Gastroesophageal sphincter (tissue), 4 donors: ENCODE measurements around the gene SETD5. TPM values are rescaled to one million over a fixed set of nuclear protein-coding genes. Genes with fewer than 3 reads are reported as not detected.

Experiments used
- ATAC-seq: fragments of 150-250 bp; one replicate; pipeline ENCODE4 v1.9.1; 2016; ENCODE audit warnings: mild to moderate bottlenecking, moderate library complexity
- H3K27ac ChIP-seq, 4 donors: fragments of 200-600 bp; sonication (generic) in 3 of 4; 1 replicate in 3 of 4; 2 replicates in 1 of 4; pipeline ENCODE4 v1.5.1; 2016 to 2019
- H3K27me3 ChIP-seq: fragments of 200-600 bp; sonication (generic); one replicate; pipeline ENCODE4 v1.5.1; 2019
- H3K36me3 ChIP-seq, 2 donors: fragments of 200-600 bp; sonication (generic); one replicate each; pipeline ENCODE4 v1.5.1; 2019; ENCODE audit warnings: control low read depth in 1 of 2
- H3K4me1 ChIP-seq, 3 donors: fragments of 200-600 bp; sonication (generic); 1 replicate in 2 of 3; 2 replicates in 1 of 3; pipeline ENCODE4 v1.5.1; 2016 to 2019; ENCODE audit warnings: control low read depth in 2 of 3
- H3K4me3 ChIP-seq, 2 donors: fragments of 200-600 bp; sonication (generic); one replicate each; pipeline ENCODE4 v1.5.1; 2019; ENCODE audit warnings: mild to moderate bottlenecking in 1 of 2, moderate library complexity in 1 of 2
- H3K9me3 ChIP-seq, 3 donors: fragments of 200-600 bp; sonication (generic); one replicate each; pipeline ENCODE4 v1.5.1; 2017 to 2019; ENCODE audit warnings: control low read depth in 2 of 3
- EP300 ChIP-seq: sonication (generic); formaldehyde crosslinking; IDR thresholded peaks from one replicate; pipeline ENCODE4 v1.6.1; 2017; ENCODE audit warnings: antibody characterized with exemption, mild to moderate bottlenecking
- POLR2A ChIP-seq, 2 donors: fragments of 450-650 bp; IDR thresholded peaks; one replicate each; pipeline ENCODE4 v1.6.1; 2017; ENCODE audit warnings: antibody characterized with exemption in 2 of 2, mild to moderate bottlenecking in 2 of 2, moderate library complexity in 1 of 2
- POLR2AphosphoS5 ChIP-seq: sonication (generic); formaldehyde crosslinking; IDR thresholded peaks from one replicate; pipeline ENCODE4 v1.6.1; 2017; ENCODE audit warnings: antibody characterized with exemption
- WGBS, 2 donors: methylation state at CpG; one replicate each; pipeline ENCODE4 v1.1.5; 2018; ENCODE audit warnings: low coverage in 1 of 2; 5-methylcytosine and 5-hydroxymethylcytosine counted together
- total RNA-seq, 4 donors: library from RNA; depleted of rRNA; stranded (reverse); fragments of >200 nt; gene quantifications; one replicate each; pipeline ENCODE4 v1.1.0, GENCODE V29; 2016
- TF ChIP-seq, protein P1 (sequence below), 4 experiments: fragments of 200-600 bp in 2 of 4; fragments of 450-650 bp in 2 of 4; sonication (generic) in 1 of 4; IDR thresholded peaks; one replicate each; pipeline ENCODE4 v1.5.1; 2017 to 2019; ENCODE audit warnings: antibody characterized with exemption in 4 of 4, mild to moderate bottlenecking in 2 of 4, moderate library complexity in 2 of 4

Gene SETD5
- total RNA-seq, 4 donors from 2014 or later: 51.5 to 95.3 (median 76.8) TPM

DNA sequence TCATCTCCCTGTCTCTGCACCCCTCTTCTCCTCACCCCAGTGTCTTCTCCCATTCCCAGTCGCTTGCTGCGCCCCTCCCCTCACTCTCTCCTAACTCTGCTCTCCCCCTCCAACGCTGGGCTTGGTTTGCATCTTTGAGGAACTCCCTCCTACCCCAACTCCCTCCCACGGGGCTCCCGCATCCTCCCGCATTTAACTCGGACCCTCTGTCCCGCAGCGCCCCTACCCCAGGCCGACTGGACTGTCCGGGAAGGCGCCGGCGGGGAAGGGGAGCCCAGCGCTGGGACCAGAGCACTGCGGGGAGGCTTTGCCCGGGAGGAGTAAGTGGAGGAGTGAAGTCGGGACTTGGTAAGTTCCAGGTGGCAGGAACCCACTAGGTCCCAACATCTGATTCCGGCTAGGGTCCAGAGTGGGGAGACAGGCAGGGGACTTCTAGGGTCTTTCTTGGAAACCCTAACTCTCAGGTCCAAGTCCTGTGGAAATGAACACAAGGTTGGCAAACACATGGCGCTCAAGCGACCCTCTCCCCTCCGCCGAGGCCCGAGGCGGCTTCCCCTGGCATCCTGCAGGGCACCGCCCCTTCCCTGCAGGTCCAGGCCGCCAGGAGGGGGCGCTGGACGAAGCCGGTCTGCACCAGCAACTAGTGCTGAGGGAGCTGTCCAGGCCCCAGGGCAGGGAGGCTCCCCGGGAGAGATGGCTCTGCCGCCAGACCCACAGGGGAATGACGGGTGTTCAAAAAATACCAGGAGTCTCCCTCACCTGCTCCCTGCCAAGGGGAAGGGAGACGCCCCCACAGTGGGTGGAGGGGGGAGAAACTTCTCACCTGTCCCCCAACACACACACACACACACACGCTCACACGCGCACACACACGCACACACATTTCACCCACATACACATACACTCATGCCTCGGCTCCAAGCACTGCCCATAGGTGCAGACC is 103.0 kb downstream of the SETD5 start:
- ATAC-seq: peak; percentile 49
- no peaks in the 10 kb centered on the region for H3K36me3 ChIP-seq
- H3K9me3 ChIP-seq: no peaks in the 10 kb centered on the region
- TF ChIP-seq, protein P1, sequence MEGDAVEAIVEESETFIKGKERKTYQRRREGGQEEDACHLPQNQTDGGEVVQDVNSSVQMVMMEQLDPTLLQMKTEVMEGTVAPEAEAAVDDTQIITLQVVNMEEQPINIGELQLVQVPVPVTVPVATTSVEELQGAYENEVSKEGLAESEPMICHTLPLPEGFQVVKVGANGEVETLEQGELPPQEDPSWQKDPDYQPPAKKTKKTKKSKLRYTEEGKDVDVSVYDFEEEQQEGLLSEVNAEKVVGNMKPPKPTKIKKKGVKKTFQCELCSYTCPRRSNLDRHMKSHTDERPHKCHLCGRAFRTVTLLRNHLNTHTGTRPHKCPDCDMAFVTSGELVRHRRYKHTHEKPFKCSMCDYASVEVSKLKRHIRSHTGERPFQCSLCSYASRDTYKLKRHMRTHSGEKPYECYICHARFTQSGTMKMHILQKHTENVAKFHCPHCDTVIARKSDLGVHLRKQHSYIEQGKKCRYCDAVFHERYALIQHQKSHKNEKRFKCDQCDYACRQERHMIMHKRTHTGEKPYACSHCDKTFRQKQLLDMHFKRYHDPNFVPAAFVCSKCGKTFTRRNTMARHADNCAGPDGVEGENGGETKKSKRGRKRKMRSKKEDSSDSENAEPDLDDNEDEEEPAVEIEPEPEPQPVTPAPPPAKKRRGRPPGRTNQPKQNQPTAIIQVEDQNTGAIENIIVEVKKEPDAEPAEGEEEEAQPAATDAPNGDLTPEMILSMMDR (IDR thresholded peaks at IDR 0.05): peak in 2 of 4 experiments; percentile 18 to 57
- no peak for TF ChIP-seq POLR2A (IDR thresholded peaks at IDR 0.05)
- H3K27ac ChIP-seq: no peak overlapping the region
- WGBS, 2 donors: 38% methylated on average over 9 of the region's 39 CpGs; no CpG with 5 or more reads in 1 of the 2 donors
- H3K4me3 ChIP-seq: peak overlapping the region in 1 of 2 donors; percentile 11
- peaks cover 0 to 18% (median 6%) of the 10 kb centered on the region in 3 donors for H3K4me1 ChIP-seq
- H3K27me3 ChIP-seq: peaks cover 39% of the 10 kb centered on the region

DNA sequence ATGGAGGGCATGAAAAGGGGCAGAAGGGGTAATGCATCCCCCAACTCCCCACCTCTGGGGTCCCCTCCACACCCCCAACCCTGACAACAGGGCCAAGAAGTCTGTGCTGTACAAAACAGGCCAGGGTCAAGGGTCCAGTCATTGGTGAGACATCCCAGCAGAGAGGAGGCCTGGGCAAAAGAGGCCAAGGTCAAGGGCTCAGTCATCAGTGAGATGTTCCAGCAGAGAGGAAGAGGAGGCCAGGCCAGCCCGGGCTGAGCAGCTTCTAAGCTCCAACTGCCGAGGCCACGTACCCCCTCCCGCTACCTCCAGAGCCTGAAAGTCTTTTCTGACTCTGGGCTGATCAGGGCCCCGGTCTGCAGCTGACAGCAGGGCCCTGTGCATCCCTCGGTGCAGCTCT is 103.8 kb downstream of the SETD5 start:
- peaks cover 0 to 18% (median 6%) of the 10 kb centered on the region in 3 donors for H3K4me1 ChIP-seq
- no peak overlapping the region for H3K4me3 ChIP-seq
- no peak overlapping the region for H3K27ac ChIP-seq
- H3K36me3 ChIP-seq: no peaks in the 10 kb centered on the region
- H3K27me3 ChIP-seq: peaks cover 44% of the 10 kb centered on the region
- ATAC-seq: peak; percentile 16
- WGBS, 2 donors: 20% methylated on average over 2 of the region's 6 CpGs; no CpG with 5 or more reads in 1 of the 2 donors
- no peaks in the 10 kb centered on the region for H3K9me3 ChIP-seq
- TF ChIP-seq POLR2AphosphoS5: no peak
- no peak for TF ChIP-seq EP300
- TF ChIP-seq, protein P1 (IDR thresholded peaks at IDR 0.05): no peak
- TF ChIP-seq POLR2A (IDR thresholded peaks at IDR 0.05): no peak

DNA sequence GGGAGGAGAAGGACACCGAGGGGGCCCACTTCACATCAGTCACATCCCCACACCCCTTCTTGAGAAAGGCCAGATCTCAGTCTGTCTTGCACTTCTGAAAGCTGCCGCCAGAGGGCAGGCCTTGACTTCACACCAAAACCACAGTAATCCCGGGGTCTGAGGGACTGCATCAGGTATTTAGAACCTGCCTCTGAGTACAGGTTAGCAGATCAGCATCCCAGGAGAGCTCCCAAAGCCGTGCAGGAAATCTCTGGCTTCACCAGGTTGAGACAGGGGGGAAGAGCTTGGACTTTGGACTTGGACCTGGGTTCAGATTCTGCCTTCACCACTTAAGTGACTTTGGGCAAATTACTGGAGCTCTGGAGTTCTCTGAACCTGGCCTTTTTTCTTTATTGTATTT is 105.9 kb downstream of the SETD5 start:
- Histone ChIP-seq H3K9me3 (no peaks in the 10 kb centered on the region), H3K27ac (no peak overlapping the region), H3K36me3 (no peaks in the 10 kb centered on the region), H3K4me3 (no peak overlapping the region), H3K27me3 (peaks cover 60% of the 10 kb centered on the region), H3K4me1 (peaks cover 0 to 18% (median 6%) of the 10 kb centered on the region in 3 donors)
- 17% methylated on average over 1 of the region's 4 CpGs; no CpG with 5 or more reads in 1 of the 2 donors for WGBS, 2 donors
- TF ChIP-seq, protein P1 (IDR thresholded peaks at IDR 0.05): peak in 3 of 4 experiments; percentile 71 to 82 (median 72)
- TF ChIP-seq POLR2A (IDR thresholded peaks at IDR 0.05) (no peak), POLR2AphosphoS5 (no peak)
- ATAC-seq: no peak

DNA sequence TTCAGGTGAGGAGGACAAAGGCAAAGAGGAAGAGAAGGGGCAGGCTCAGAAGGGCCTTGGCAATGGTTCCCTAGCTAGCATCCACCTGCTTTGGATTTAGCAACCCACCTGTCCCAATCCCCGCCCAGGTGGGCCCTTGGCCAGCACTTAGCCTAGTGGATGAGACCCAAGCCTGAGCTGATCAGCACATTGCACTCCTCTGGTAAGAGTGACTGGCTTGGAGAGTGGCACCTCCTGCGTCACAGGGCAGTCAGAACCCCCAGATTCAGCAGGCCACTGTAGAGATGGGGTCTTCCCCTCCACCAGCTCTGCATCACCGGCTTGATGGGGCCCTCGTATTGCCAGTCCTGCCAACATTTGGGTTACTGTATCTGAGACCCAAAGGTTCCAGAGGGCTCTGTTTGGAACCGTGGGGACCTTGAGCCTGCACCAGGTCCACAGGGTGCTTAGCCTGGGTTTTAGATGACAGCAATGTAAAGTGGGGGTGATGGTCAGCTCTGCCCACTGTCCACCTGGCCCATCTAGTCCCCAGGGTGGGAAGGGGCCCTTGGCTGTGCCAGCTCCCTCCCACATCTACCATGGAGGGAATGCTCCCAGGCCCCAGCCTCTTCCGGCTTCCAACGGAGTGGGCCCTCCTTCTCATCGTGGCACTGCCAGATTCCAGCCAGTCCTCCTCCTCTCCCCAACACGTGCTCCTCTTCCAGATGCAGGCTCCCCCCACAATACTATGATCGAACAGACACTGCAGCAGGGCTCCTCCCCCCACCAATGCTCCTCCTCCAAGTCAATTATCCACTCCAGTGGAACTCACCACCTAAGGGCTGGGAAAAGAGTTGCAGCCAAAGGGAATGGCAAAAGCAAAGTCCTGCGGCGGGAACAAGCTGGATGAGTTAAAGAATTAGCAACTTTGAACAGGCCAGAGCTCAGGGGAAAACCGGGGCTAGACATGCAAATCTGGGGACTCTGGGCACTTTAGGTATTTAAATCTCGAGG is 110.5 kb downstream of the SETD5 start:
- H3K27me3 ChIP-seq: peaks cover 52% of the 10 kb centered on the region
- no peak for ATAC-seq

More for the DNA sequence above, 110.5 kb downstream of the SETD5 start:
- H3K36me3 ChIP-seq: no peaks in the 10 kb centered on the region
- H3K4me3 ChIP-seq: no peak overlapping the region
- no peaks in the 10 kb centered on the region for H3K9me3 ChIP-seq
- 37 to 42% methylated on average over 4 to 8 of the region's 14 CpGs for WGBS, 2 donors
- H3K27ac ChIP-seq: no peak overlapping the region
- H3K4me1 ChIP-seq: no peaks in the 10 kb centered on the region
- TF ChIP-seq POLR2A (IDR thresholded peaks at IDR 0.05) (no peak), POLR2AphosphoS5 (no peak), EP300 (no peak)
- TF ChIP-seq, protein P1 (IDR thresholded peaks at IDR 0.05): no peak
